Peyer's patch (tissue), 4 donors: ENCODE measurements around the gene EYA4. TPM values are rescaled to one million over a fixed set of nuclear protein-coding genes. Genes with fewer than 3 reads are reported as not detected.
"Not testable (repeated sequence)": the region's sequence is repeated elsewhere in the genome, so short reads cannot be mapped to it uniquely, and the experiment has no call there.

Source experiments
- DNase-seq, 3 donors: peaks; one replicate each; pipeline ENCODE4 v3.0.0-alpha.2; 2017 to 2019
- H3K27ac ChIP-seq, 4 donors: fragments of 200-600 bp; sonication (generic); one replicate each; pipeline ENCODE4 v1.5.1; 2016 to 2019
- H3K27me3 ChIP-seq, 2 donors: fragments of 200-600 bp; sonication (generic); one replicate each; pipeline ENCODE4 v1.5.1; 2019
- H3K36me3 ChIP-seq, 3 donors: fragments of 200-600 bp; sonication (generic); one replicate each; pipeline ENCODE4 v1.5.1; 2016 to 2019
- H3K4me1 ChIP-seq, 4 donors: fragments of 200-600 bp; sonication (generic); one replicate each; pipeline ENCODE4 v1.5.1; 2016 to 2019
- H3K4me3 ChIP-seq, 4 donors: fragments of 200-600 bp; sonication (generic); 1 replicate in 3 of 4; 2 replicates in 1 of 4; pipeline ENCODE4 v1.5.1; 2016 to 2019; ENCODE audit warnings: mild to moderate bottlenecking in 1 of 4
- H3K9me3 ChIP-seq, 4 donors: fragments of 200-600 bp; sonication (generic); one replicate each; pipeline ENCODE4 v1.5.1; 2016 to 2019; ENCODE audit warnings: mild to moderate bottlenecking in 1 of 4
- CTCF ChIP-seq, 6 experiments: fragments of 450-650 bp in 4 of 6; fragments of 200-600 bp in 2 of 6; sonication (generic) in 1 of 6; IDR thresholded peaks; one replicate each; pipeline ENCODE4 v1.5.1; 2017 to 2019; ENCODE audit warnings: antibody characterized with exemption in 6 of 6, mild to moderate bottlenecking in 3 of 6, moderate library complexity in 1 of 6
- POLR2A ChIP-seq, 2 donors: fragments of 450-650 bp; IDR thresholded peaks; one replicate each; pipeline ENCODE4 v1.5.1; 2017; ENCODE audit warnings: antibody characterized with exemption in 2 of 2, mild to moderate bottlenecking in 2 of 2, moderate library complexity in 2 of 2
- total RNA-seq, 4 donors: library from RNA; depleted of rRNA; stranded (reverse); fragments of >200 nt; gene quantifications; one replicate each; pipeline ENCODE4 v1.1.0, GENCODE V29; 2016

EYA4 gene
- total RNA-seq, 4 donors from 2014 or later = 0.19 to 3.3 (median 1.3) TPM; not detected in 1

DNA sequence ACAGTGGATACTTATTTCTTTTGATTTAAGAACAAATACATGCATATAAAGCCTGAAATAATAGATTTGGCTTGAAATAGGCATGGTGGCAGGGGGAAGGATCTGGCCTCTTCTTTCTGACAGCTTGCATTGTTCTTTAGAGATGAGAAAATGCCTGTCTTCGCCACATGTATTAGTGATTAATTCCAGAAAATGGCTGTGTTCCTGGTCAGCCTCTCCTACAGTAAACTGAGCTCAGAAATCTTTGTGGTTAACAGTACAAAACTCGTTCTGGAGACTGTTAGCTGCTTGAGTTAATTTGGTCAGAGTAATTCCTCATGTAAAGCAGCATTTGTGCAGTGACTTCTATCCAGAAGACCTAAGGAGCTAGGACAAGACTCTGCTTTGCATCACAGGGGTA lies 151.5 kb downstream of the EYA4 start:
- Histone ChIP-seq H3K27me3 (no peaks in the 10 kb centered on the region), H3K9me3 (no peaks in the 10 kb centered on the region), H3K4me3 (no peak overlapping the region), H3K36me3 (no peaks in the 10 kb centered on the region), H3K27ac (no peak overlapping the region), H3K4me1 (no peaks in the 10 kb centered on the region)
- no peak for TF ChIP-seq POLR2A (IDR thresholded peaks at IDR 0.05)
- TF ChIP-seq CTCF (IDR thresholded peaks at IDR 0.05) = no peak
- DNase-seq = no peak

DNA sequence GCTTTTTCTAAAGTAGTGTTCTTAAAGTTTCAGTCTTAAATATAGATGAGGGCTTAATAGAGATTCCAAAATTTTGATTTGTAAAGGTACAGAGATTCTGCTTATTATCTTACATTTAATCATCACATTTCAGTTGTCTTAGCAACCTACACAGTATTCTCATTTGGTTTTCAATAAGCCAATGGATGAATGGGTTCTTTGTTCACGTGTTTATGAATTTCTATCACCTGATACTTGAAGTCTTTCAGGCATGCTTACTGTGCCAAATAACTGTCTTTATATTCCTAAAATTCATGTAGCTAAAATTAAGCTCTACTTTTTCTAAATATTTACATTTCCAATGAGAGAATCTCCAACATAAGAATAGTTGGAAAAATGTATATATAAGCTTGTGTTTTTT lies 152.7 kb downstream of the EYA4 start:
- Histone ChIP-seq H3K27ac (no peak overlapping the region), H3K9me3 (no peaks in the 10 kb centered on the region), H3K4me3 (no peak overlapping the region), H3K4me1 (no peaks in the 10 kb centered on the region), H3K27me3 (no peaks in the 10 kb centered on the region), H3K36me3 (no peaks in the 10 kb centered on the region)
- TF ChIP-seq POLR2A (IDR thresholded peaks at IDR 0.05) (no peak), CTCF (IDR thresholded peaks at IDR 0.05) (no peak)
- DNase-seq = no peak

GRCh38 chr6:133394630-133395029 lies 153.5 kb downstream of the EYA4 start:
- Histone ChIP-seq H3K36me3 (no peaks in the 10 kb centered on the region), H3K27ac (no peak overlapping the region), H3K4me3 (no peak overlapping the region), H3K27me3 (no peaks in the 10 kb centered on the region), H3K9me3 (no peaks in the 10 kb centered on the region), H3K4me1 (no peaks in the 10 kb centered on the region)
- no peak for DNase-seq
- TF ChIP-seq CTCF (IDR thresholded peaks at IDR 0.05) (no peak), POLR2A (IDR thresholded peaks at IDR 0.05) (no peak)

DNA sequence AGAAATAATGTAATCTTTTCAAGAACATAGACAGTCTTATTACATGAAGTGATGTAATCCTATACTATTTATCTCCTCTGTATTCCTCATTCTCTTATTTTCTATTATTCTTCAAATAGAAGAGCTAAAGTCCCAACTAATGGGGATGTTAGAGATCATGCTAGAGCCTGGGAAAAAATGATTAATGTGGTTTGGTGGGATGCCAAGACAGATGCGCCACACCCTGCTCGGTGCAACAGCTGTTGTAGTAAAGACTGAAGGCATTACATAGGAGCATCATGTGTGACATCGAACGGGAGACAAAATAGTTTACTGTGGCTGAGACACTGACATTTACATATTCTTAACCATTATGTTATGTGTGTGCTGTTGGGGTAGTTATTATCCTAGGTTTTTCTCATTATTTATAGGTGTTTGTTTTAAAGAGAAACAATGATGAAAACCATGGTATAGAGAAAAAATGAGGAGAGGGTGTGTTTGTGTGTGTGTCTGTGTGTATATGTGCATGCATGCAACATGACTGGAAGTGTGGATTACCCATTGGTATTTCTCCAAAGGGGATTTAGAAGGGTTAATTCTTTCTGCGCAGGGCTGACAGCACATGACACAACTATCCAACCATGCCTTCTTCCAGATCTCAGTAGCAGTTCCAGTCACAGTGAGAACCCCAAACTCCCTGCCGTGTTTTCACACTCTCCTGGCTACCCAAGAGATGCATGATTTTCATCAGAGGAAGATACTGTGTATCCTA lies 155.3 kb downstream of the EYA4 start:
- DNase-seq = no peak
- Histone ChIP-seq H3K4me1 (no peaks in the 10 kb centered on the region), H3K9me3 (no peaks in the 10 kb centered on the region), H3K27me3 (no peaks in the 10 kb centered on the region), H3K4me3 (no peak overlapping the region), H3K36me3 (no peaks in the 10 kb centered on the region), H3K27ac (no peak overlapping the region)
- no peak for TF ChIP-seq CTCF (IDR thresholded peaks at IDR 0.05)
- no peak for TF ChIP-seq POLR2A (IDR thresholded peaks at IDR 0.05)

- TF ChIP-seq POLR2A (IDR thresholded peaks at IDR 0.05) (no peak), CTCF (IDR thresholded peaks at IDR 0.05) (no peak)
- Histone ChIP-seq H3K4me3 (no peak overlapping the region), H3K4me1 (no peaks in the 10 kb centered on the region), H3K27me3 (no peaks in the 10 kb centered on the region), H3K9me3 (no peaks in the 10 kb centered on the region), H3K27ac (no peak overlapping the region), H3K36me3 (no peaks in the 10 kb centered on the region)
- no peak for DNase-seq
Observed at GRCh38 chr6:133396984-133397348, 155.8 kb downstream of the EYA4 start.

- not testable (repeated sequence) for H3K27ac ChIP-seq, H3K27me3 ChIP-seq, H3K4me3 ChIP-seq, H3K9me3 ChIP-seq, H3K4me1 ChIP-seq, DNase-seq, H3K36me3 ChIP-seq
Observed at GRCh38 chr6:133397601-133398000, 156.4 kb downstream of the EYA4 start.
